ENCODE results near the gene MTHFD2.

Gene MTHFD2

DNA sequence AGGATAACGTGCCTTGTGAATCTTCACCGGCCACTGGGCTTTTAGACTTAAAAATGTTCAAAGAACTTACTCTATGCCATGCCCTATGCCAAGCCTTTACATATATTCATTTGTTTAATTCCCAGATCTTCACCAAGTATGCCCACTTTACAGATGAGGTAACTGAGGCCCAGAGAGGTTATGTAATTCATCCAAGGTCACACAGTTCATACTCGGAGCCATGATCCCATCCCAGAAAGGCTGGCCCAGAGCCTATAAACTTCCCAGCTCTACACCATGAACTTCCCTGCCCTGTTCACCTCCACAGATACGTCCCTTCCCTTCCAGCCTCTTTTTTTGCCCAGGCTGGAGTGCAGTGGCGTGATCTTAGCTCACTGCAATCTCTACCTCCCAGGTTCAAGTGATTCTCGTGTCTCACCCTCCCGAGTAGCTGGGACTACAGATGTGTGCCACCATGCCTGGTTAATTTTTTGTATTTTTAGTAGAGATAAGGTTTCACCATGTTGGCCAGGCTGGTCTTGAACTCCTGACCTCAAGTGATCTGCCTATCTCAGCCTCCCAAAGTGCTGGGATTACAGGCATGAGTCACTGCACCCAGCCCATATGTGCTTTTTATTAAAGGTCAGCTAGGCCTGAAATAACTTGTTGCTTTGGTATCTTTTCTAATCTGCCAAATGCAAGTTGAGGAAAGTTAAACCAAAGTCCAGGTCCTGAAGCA, 44.1 kb downstream of the MTHFD2 start:
- H3K36me3 ChIP-seq, result no peaks in the 10 kb centered on the region
- H3K27ac ChIP-seq, result no peak overlapping the region
- no peak overlapping the region for H3K4me2 ChIP-seq
- H3K4me1 ChIP-seq, result peaks cover 8 to 36% (median 13%) of the 10 kb centered on the region in 10 experiments; a peak in 19 of 20 replicates
- H3K27me3 ChIP-seq, result no peaks in the 10 kb centered on the region
- H3K4me3 ChIP-seq, result no peak overlapping the region
- peaks cover 0 to 6% (median 0%) of the 10 kb centered on the region in 11 experiments; a peak in 2 of 22 replicates for H3K9me3 ChIP-seq (replicated peaks in 1 of 11)
- no peak overlapping the region for H3K9ac ChIP-seq
- no peak for TF ChIP-seq Cebpa-rat (IDR thresholded peaks at IDR 0.05)
- no peaks in the 10 kb centered on the region for H4K20me1 ChIP-seq

DNA sequence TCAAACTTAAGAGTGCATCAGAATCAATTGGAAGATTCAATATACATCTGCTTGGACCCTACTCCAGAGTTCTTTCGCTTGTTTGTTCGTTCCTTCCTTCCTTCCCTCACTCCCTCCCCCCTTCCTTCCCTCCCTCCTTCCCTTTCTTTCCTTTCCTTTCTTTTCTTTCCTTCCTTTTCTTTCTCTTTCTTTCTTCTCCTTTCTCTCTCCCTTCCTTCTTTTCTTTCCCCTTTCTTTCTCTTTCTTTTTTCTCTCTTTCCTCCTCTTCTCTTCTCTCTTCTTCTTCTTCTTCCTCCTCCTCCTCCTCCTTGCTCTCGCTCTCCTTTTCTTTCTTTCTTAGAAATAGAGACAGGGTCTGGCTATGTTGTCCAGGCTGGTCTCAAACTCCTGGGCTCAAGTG, 45.9 kb downstream of the MTHFD2 start:
- no peak for TF ChIP-seq Cebpa-rat (IDR thresholded peaks at IDR 0.05)
- Histone ChIP-seq H3K9ac (no peak overlapping the region), H3K36me3 (no peaks in the 10 kb centered on the region), H3K4me2 (no peak overlapping the region), H3K4me1 (peaks cover 8 to 25% (median 13%) of the 10 kb centered on the region in 10 experiments; a peak in 19 of 20 replicates), H3K9me3 (replicated peaks in 1 of 11) (peaks cover 0 to 1% (median 0%) of the 10 kb centered on the region in 11 experiments; a peak in 2 of 22 replicates), H3K4me3 (no peak overlapping the region), H3K27ac (no peak overlapping the region), H3K27me3 (no peaks in the 10 kb centered on the region), H4K20me1 (no peaks in the 10 kb centered on the region)

DNA sequence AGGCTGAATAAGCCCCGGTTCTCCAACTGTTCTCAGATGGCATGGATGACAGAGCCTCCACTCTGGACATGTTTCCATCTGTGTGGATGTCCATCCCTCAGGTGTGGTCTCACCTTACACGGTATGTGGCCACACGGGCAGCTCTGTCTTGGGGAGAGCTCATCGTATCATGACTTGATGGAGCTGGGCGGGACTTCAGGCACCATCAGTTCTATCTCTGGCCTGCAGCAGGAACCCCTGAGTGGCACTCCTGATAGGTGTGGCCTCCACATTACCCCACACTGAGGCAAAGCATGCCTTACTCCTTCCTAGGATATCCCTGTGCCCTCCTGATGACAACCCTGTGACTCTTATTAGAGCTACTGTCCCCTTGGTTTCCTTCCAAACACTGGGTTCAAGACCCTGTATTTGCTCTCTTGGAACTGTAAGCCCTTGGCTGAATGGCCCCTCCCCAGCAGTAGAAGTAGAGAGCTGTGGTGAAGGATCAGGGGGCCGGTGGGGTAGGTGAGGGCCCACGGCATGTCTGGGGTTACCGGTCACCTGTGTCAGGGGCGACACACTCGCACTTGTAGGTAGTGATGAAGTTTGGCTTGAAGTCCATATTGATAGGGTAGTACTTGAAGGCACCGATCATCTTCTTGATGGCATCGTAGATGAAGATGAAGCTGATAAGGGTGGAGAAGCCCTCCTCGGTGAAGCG, 48.2 kb downstream of the MTHFD2 start:
- Histone ChIP-seq H3K27ac (peak overlapping the region in 2 of 11 experiments; percentile 6 to 29; a peak in 2 of 22 replicates), H3K4me3 (no peak overlapping the region), H3K27me3 (no peaks in the 10 kb centered on the region), H3K9ac (no peak overlapping the region), H3K36me3 (no peaks in the 10 kb centered on the region), H3K4me1 (peaks cover 10 to 17% (median 15%) of the 10 kb centered on the region in 10 experiments), H4K20me1 (no peaks in the 10 kb centered on the region), H3K4me2 (peak overlapping the region in 10 of 11 experiments; percentile 22 to 69 (median 38); a peak in 18 of 22 replicates), H3K9me3 (replicated peaks in 1 of 11) (no peaks in the 10 kb centered on the region)
- no peak for TF ChIP-seq Cebpa-rat (IDR thresholded peaks at IDR 0.05)

DNA sequence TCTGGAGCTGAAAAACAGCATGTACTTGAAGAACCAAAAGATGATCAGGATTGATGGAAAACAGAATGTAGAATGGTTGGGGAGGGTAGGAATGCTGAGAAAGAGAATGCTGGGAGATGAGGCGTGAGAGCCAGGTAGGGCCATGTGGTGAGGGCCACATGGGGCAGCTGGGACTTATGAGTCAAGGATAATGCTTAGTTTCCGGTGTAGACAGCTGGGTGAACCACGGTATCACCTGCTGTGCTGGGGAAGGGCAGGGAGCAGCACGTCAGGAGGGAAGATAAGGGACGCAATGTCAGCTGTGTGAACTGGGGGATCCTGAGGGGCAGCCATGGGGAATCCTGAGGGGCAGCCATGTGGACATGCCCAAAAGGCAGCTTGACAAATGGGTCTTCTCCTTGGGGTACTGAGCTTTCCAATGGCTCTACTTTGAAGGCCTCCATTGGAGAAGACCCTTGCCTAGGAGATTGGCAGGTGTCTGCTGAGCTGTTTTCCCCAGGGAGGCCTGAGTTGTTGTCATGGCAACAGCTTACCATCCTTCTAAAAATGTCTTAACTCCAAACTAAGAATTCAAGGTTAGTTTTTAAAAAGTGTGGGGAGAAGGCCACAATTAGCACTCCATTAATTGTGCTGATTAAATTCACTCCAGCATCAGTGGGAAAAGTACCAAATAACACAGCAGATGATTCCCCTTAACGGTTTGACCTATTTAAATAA, 51.1 kb downstream of the MTHFD2 start:
- Histone ChIP-seq H3K9me3 (replicated peaks in 1 of 11) (no peaks in the 10 kb centered on the region), H3K4me3 (no peak overlapping the region), H3K4me1 (peaks cover 10 to 17% (median 15%) of the 10 kb centered on the region in 10 experiments), H3K36me3 (no peaks in the 10 kb centered on the region), H3K4me2 (peak overlapping the region in 2 of 11 experiments; percentile 24 to 25; a peak in 1 of 22 replicates), H4K20me1 (no peaks in the 10 kb centered on the region), H3K9ac (no peak overlapping the region), H3K27ac (no peak overlapping the region), H3K27me3 (no peaks in the 10 kb centered on the region)
- TF ChIP-seq Cebpa-rat (IDR thresholded peaks at IDR 0.05), result no peak

DNA sequence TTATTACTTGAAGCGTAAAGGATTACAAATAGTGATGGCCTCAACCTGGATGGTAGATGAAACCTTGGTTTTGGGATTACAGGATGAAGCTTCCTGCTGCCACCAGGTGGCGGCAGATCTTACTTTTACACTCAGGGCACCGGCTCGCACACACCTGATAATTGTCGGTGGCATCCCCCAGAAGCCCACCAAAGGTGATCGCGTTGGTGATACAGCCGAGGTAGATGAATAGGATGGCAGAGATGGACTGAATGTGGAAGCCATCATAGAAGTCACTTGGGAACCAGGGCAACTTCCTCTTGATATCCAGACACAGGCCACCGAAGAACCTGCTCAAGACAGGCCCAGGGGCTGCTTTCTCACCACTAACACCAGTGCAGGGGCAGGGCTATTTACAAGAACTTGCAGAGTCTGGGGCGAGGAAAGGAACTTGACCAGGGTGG, 51.8 kb downstream of the MTHFD2 start:
- no peaks in the 10 kb centered on the region for H4K20me1 ChIP-seq
- H3K9me3 ChIP-seq (replicated peaks in 1 of 11), result no peaks in the 10 kb centered on the region
- no peak for TF ChIP-seq Cebpa-rat (IDR thresholded peaks at IDR 0.05)

DNA sequence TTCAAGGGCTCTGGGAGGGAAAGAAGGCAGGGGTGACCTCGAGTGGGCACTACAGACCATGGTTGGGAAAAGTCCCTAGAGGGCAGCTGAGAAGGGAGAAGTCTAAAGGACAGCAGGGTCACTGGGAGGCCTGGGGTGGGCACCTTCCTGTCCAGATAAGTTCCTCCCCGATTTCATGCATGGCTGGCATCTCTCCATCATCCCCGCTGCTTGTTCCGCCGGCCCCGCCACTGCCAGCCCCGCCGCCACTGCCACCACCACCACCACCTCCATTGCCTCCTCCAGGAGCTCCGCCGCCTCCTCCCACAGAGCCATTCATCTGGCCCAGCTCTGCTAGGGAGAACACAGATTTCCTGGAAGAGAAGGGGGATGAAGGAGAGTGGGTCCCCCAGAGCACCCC, 53.6 kb downstream of the MTHFD2 start:
- no peaks in the 10 kb centered on the region for H4K20me1 ChIP-seq
- H3K4me1 ChIP-seq, result peaks cover 0 to 6% (median 3%) of the 10 kb centered on the region in 10 experiments; a peak in 7 of 20 replicates
- H3K4me3 ChIP-seq, result no peak overlapping the region
- H3K27ac ChIP-seq, result no peak overlapping the region
- no peaks in the 10 kb centered on the region for H3K36me3 ChIP-seq
- no peaks in the 10 kb centered on the region for H3K9me3 ChIP-seq (replicated peaks in 1 of 11)
- H3K9ac ChIP-seq, result no peak overlapping the region
- no peak for TF ChIP-seq Cebpa-rat (IDR thresholded peaks at IDR 0.05)
- no peaks in the 10 kb centered on the region for H3K27me3 ChIP-seq
- no peak overlapping the region for H3K4me2 ChIP-seq

More for the DNA sequence above, 51.8 kb downstream of the MTHFD2 start:
- Histone ChIP-seq H3K27me3 (no peaks in the 10 kb centered on the region), H3K4me1 (peaks cover 10 to 17% (median 15%) of the 10 kb centered on the region in 10 experiments), H3K36me3 (no peaks in the 10 kb centered on the region), H3K4me2 (no peak overlapping the region), H3K27ac (no peak overlapping the region), H3K9ac (no peak overlapping the region), H3K4me3 (no peak overlapping the region)

DNA sequence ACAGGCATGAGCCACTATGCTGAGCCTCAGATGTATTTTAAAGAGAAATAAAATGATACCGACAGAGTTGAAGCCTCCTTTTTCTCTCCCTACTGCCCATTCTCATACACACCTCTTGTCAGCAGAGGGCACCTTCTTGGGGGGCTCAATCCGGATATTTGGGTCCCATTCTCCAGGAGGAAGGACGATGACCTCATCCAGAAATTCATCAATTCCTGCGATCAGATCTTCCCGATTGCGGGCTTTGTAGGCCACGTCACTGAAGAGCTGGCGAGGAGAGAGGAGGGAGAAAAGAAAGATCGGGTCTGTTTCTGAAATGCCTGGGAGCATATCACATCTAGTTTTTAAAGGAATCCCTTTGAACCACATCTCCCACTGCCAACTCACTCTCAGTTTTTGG, 54.4 kb downstream of the MTHFD2 start:
- Histone ChIP-seq H3K4me3 (no peak overlapping the region), H3K27ac (no peak overlapping the region), H3K27me3 (no peaks in the 10 kb centered on the region), H3K9me3 (replicated peaks in 1 of 11) (no peaks in the 10 kb centered on the region), H3K4me2 (no peak overlapping the region), H3K4me1 (peaks cover 0 to 6% (median 2%) of the 10 kb centered on the region in 10 experiments; a peak in 7 of 20 replicates), H3K36me3 (no peaks in the 10 kb centered on the region), H3K9ac (no peak overlapping the region), H4K20me1 (no peaks in the 10 kb centered on the region)
- no peak for TF ChIP-seq Cebpa-rat (IDR thresholded peaks at IDR 0.05)

DNA sequence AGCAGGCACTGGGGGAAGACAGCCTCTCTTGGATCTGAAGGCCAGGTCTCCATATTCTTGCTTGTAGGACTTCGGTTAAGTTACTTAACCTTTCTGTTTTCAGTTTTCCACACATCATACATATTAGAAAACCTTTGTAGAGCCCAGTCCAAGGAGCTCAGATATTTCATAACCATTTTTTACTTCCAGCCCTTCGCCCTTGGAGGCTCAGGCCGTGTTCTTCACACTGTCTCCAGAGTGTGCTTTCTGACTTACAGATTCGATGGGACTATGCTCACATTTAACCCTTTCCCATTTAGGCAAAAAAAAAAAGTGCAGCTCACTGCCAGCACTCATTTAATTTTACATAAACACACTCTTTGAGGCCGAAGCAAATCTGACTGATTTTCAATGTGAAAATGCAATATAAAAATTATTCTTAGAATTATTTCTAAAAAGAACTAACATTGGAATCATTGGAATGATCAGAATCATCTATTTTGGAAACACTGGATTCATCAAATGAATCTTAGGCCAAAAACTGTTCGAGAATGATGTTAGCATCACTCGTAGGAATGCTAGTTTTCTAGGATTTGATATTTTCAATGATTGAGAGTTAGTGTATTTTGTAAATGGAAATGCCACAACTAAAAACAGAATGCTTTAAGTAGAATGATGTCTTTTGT, 55.0 kb downstream of the MTHFD2 start:
- H3K9ac ChIP-seq, result no peak overlapping the region
- no peaks in the 10 kb centered on the region for H3K9me3 ChIP-seq (replicated peaks in 1 of 11)
- peaks cover 0 to 6% (median 2%) of the 10 kb centered on the region in 10 experiments; a peak in 7 of 20 replicates for H3K4me1 ChIP-seq
- no peak overlapping the region for H3K4me3 ChIP-seq
- no peak for TF ChIP-seq Cebpa-rat (IDR thresholded peaks at IDR 0.05)
- no peaks in the 10 kb centered on the region for H3K27me3 ChIP-seq
- no peak overlapping the region for H3K27ac ChIP-seq
- H4K20me1 ChIP-seq, result no peaks in the 10 kb centered on the region
- no peak overlapping the region for H3K4me2 ChIP-seq
- no peaks in the 10 kb centered on the region for H3K36me3 ChIP-seq

DNA sequence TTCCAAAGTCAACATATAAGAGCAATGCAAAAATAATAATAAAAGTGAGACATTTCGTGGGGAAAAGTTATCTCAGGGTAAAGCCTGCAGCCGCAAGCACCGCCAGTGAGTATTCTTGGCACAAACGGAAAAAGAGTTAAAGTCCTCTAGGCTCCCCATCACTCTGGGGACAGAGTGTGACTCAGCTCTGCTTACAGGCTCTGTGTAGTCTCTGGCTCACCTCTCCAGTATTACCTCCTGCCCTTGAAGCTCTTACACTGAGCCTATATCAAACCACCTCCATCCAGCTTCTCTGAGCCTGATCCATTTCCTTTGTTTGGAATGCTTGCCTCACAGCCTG, 55.5 kb downstream of the MTHFD2 start:
- H3K36me3 ChIP-seq, result no peaks in the 10 kb centered on the region
- H4K20me1 ChIP-seq, result no peaks in the 10 kb centered on the region
- H3K4me1 ChIP-seq, result peaks cover 0 to 6% (median 2%) of the 10 kb centered on the region in 10 experiments; a peak in 7 of 20 replicates
- H3K9ac ChIP-seq, result no peak overlapping the region
- H3K27ac ChIP-seq, result no peak overlapping the region
- no peak overlapping the region for H3K4me3 ChIP-seq
- TF ChIP-seq Cebpa-rat (IDR thresholded peaks at IDR 0.05), result no peak
- H3K9me3 ChIP-seq (replicated peaks in 1 of 11), result no peaks in the 10 kb centered on the region
- H3K27me3 ChIP-seq, result no peaks in the 10 kb centered on the region
- no peak overlapping the region for H3K4me2 ChIP-seq

Measured in BLaER1 treated with 17β-estradiol and CSF1 and Interleukin-3, amounts not matched to agents 10 nM and 100 nM (cell line).